Iris pigment epithelial cell (primary cell): ENCODE results near the gene EPS8L3.
"Not testable (repeated sequence)": the region's sequence is repeated elsewhere in the genome, so short reads cannot be mapped to it uniquely, and the experiment has no call there.

Experiments used
- DNase-seq: peaks from one replicate; pipeline ENCODE4 v3.0.0-alpha.2; 2011; ENCODE audit warnings: low read depth

The EPS8L3 gene, protein sequence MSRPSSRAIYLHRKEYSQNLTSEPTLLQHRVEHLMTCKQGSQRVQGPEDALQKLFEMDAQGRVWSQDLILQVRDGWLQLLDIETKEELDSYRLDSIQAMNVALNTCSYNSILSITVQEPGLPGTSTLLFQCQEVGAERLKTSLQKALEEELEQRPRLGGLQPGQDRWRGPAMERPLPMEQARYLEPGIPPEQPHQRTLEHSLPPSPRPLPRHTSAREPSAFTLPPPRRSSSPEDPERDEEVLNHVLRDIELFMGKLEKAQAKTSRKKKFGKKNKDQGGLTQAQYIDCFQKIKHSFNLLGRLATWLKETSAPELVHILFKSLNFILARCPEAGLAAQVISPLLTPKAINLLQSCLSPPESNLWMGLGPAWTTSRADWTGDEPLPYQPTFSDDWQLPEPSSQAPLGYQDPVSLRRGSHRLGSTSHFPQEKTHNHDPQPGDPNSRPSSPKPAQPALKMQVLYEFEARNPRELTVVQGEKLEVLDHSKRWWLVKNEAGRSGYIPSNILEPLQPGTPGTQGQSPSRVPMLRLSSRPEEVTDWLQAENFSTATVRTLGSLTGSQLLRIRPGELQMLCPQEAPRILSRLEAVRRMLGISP

GRCh38 chr1:109763646-109764415 lies at the start of gene EPS8L3:
TSS of gene EPS8L3 (minus strand) at chr1:109763923. CDS start at chr1:109761749, 2,174 bp downstream.
- no peak for DNase-seq

- no peak for DNase-seq
These were observed 49.1 kb upstream of the EPS8L3 start for GRCh38 chr1:109812691-109813393.

DNA sequence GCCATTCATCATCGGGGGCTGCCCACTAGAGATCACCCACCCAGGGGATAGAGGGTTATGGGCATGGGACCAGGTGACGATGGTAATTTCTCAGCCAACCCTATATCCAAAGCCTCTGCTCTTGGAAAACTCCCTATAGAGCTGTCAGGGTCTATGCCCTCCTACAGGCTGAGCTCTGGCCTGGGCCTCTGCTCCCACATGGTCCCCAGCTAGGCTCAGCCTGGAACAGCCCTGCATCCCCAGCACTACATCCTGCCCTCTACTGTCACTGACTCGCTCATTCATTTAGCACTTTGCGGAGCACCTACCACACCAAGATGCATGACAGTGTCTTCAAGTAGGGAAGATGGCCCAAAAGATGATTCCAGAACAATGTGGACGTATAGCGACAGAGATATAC lies 45.0 kb upstream of the EPS8L3 start:
- no peak for DNase-seq

- DNase-seq, result no peak
These were observed 44.3 kb upstream of the EPS8L3 start for GRCh38 chr1:109807822-109808680.

DNA sequence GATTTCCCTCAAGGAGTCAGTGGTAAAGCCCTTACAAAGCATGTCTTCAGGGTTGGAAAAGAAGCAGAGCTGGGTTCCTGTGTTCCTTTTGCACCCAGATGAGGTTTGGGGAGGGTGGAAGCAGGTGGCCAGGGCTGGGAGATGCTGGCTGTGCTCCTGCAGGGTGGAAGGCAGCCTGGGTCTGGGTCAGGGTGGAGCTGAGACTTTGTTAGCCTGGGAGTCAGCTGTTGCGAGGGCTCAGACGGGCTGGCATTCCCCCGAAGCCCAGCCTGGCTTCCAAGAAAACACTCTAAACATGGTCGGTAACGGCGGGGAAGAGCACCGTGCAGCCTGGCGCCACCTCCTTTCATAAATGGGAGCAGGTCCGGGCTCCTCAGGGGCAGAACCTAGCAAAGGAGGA lies 43.7 kb upstream of the EPS8L3 start:
- no peak for DNase-seq

- DNase-seq, result no peak
These were observed 43.1 kb upstream of the EPS8L3 start for GRCh38 chr1:109806733-109807400.

GRCh38 chr1:109805486-109806165 lies 41.9 kb upstream of the EPS8L3 start:
- no peak for DNase-seq

- no peak for DNase-seq
These were observed 40.9 kb upstream of the EPS8L3 start for GRCh38 chr1:109804660-109805059.

- DNase-seq, result no peak
These were observed 40.2 kb upstream of the EPS8L3 start for GRCh38 chr1:109803901-109804331.

DNA sequence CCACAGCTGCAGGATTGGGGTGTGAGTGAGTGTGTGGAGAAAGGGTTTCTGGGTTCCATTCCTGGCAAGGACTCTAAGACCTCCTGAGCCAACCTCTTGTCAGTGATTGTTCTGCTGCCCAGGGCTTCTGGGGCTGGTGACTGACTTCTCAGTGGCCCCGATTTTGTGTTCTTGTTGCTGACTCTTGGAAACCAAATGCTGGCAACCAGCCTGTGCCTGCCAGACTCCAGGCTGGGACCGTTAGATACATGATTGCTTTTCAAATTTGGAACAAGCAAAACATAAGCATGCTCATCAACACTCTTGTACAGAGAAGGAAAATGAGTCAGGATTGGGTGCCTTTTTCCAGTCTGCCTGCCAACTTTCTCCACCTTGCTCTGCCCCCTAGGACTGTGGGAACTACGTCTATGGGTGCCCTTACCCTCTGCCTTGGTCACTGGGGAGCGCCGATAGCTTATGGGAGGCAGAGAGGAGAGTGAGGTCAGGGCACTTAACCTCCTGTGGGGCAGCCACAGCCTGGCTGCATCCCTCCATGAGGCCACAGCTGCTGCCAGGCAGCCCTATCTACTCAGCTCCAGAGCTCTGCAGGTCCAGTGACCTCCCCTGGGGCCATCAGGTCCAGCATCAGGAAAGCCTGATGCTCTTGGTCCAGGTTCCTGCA lies 39.3 kb upstream of the EPS8L3 start:
- no peak for DNase-seq

GRCh38 chr1:109802136-109802900 lies 38.6 kb upstream of the EPS8L3 start:
- DNase-seq, result no peak

GRCh38 chr1:109801791-109802135 lies 38.0 kb upstream of the EPS8L3 start:
- DNase-seq, result no peak

- DNase-seq, result no peak
These were observed 36.6 kb upstream of the EPS8L3 start for GRCh38 chr1:109800291-109800690.

GRCh38 chr1:109799445-109799844 lies 35.7 kb upstream of the EPS8L3 start:
- no peak for DNase-seq

DNA sequence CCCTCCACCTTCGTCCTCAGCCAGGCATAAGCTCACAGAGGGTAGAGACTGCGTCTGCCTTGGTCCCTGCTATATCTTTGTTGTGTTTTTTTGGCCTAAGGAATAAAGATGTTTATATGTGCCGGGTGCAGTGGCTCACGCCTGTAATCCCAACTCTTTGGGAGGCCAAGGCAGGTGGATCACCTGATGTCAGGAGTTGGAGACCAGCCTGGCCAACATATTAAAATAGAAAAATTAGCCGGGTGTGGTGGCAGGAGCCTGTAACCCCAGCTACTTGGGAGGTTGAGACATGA lies 33.5 kb upstream of the EPS8L3 start:
- DNase-seq, result not testable (repeated sequence)

GRCh38 chr1:109796484-109797302 lies 33.0 kb upstream of the EPS8L3 start:
- DNase-seq, result peak; percentile 74

DNA sequence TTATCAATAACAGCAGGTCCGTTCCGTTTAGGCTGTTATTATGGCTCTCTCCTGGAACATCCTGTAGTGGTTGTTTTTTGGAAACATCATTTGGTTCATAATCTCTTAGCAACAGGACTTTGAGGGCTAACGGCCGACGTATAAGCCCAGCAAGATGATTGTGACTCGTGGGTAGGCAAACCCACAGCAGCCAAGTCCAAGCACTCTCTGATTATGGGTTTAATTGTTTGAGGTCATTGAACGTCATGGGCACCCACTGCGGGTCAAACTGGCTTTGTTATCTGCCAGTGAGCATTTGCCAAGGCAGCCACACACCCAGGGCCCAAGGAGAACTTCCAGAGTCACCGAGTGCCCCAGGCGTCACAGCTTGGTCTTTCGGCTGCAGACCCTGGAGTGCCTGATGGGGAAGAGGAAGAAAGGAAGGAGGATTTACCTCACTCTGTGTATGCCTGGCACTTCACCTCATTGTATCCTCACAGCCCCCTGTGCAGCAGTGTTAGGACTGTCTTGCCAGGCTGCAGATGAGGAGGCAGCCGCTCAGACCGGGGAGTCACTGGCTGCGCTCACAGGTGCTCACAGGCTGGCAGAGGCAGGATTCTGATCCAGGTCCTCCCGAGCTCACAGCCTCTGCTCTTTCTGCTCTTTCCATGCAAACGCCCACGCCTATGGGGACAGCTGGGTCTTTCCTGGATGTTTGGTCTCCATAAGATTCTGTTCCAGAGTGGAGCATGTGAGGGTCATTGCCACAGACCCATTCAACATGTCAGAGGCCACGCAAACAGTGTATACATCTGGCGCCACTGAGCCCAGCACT lies 30.8 kb upstream of the EPS8L3 start:
- no peak for DNase-seq
